HepG2 (cell line): ENCODE measurements around the gene TFAM. TPM values are rescaled to one million over a fixed set of nuclear protein-coding genes. Genes with fewer than 3 reads are reported as not detected.
A peak's percentile ranks its signal among the peaks of the same experiment; 100 is the strongest.

ENCODE experiments used
- ATAC-seq: fragments of 200-7000 bp; cut with Tn5 transposase; 3 replicates; pipeline ENCODE4 v1.9.1; 2020; ENCODE audit warnings: mild to moderate bottlenecking, moderate library complexity
- BruUV-seq: library from RNA; stranded (reverse); fragments of 400-500 nt; replicated peaks from 2 replicates; lab custom pipeline; 2021; lab: Mats Ljungman, UMichigan
- CTCF ChIA-PET: fragments of 300-600 bp; formaldehyde crosslinking; extraction: SDS; loops from one replicate; lab custom pipeline; 2021; ENCODE audit warnings: low total read pairs, inconsistent platforms, low intra/inter-chr PET ratio; lab: Yijun Ruan, JAX
- POLR2A ChIA-PET: fragments of 350-600 bp; sonication (Branson Sonifier 250); formaldehyde crosslinking; loops from one replicate; lab custom pipeline; 2020; ENCODE audit warnings: antibody characterized with exemption, inconsistent platforms; lab: Yijun Ruan, JAX
- DNase-seq: peaks from one replicate; pipeline ENCODE4 v3.0.0-alpha.2; 2015; ENCODE audit warnings: low spot score
- FAIRE-seq: peaks from 3 replicates; lab custom pipeline; 2011; peaks lifted over from hg19 to GRCh38; lab: Jason Lieb, UNC
- H2AFZ ChIP-seq: one replicate; pipeline ENCODE4 v1.6.1; 2011; ENCODE audit warnings: low read length, inconsistent platforms
- H3K27ac ChIP-seq: fragments of 300-600 bp; 3 replicates; pipeline ENCODE4 v1.8.0; 2011; ENCODE audit warnings: mixed run types, mild to moderate bottlenecking, mixed read lengths, low read length, inconsistent platforms; ENCODE audit not compliant: insufficient read depth; ENCODE audit errors: extremely low read length
- H3K27me3 ChIP-seq, 2 experiments: fragments of 200-600 bp in 1 of 2; 2 replicates in 1 of 2; 3 replicates in 1 of 2; pipeline versions ENCODE4 v1.6.0 to v1.8.0; 2011; ENCODE audit warnings: low read length in 2 of 2, mild to moderate bottlenecking in 2 of 2, moderate library complexity in 2 of 2, inconsistent platforms in 1 of 2; ENCODE audit not compliant: insufficient read depth in 2 of 2, control insufficient read depth in 1 of 2
- H3K36me3 ChIP-seq, 2 experiments: fragments of 200-600 bp in 1 of 2; replicated peaks in 1 of 2; 2 replicates in 1 of 2; 3 replicates in 1 of 2; pipeline versions ENCODE4 v1.5.1 to v1.8.0; 2011; ENCODE audit warnings: low read length in 2 of 2, inconsistent platforms in 1 of 2; ENCODE audit not compliant: insufficient read depth in 2 of 2, control insufficient read depth in 1 of 2
- H3K4me1 ChIP-seq: 2 replicates; pipeline ENCODE4 v1.5.1; 2012; ENCODE audit warnings: low read length, inconsistent platforms; ENCODE audit not compliant: insufficient read depth
- H3K4me2 ChIP-seq: 2 replicates; pipeline ENCODE4 v1.6.0; 2011; ENCODE audit warnings: low read depth, low read length, inconsistent platforms
- H3K4me3 ChIP-seq, 3 experiments: fragments of 200-600 bp in 1 of 3; sonication (generic), shearing (Covaris generic) in 1 of 3; replicated peaks in 1 of 3; 2 replicates each; pipeline ENCODE4 v1.5.1; 2011 to 2016; ENCODE audit warnings: low read length in 3 of 3, inconsistent platforms in 2 of 3, low read depth in 2 of 3, mild to moderate bottlenecking in 2 of 3, control low read depth in 1 of 3, mixed read lengths in 1 of 3; ENCODE audit not compliant: insufficient read depth in 1 of 3
- H3K79me2 ChIP-seq: one replicate; pipeline ENCODE4 v1.6.1; 2011; ENCODE audit warnings: low read length, inconsistent platforms; ENCODE audit not compliant: insufficient read depth
- H3K9ac ChIP-seq: 2 replicates; pipeline ENCODE4 v1.6.0; 2011; ENCODE audit warnings: mild to moderate bottlenecking, low read depth, low read length, inconsistent platforms; ENCODE audit not compliant: insufficient read depth
- H3K9me3 ChIP-seq: 2 replicates; pipeline ENCODE4 v1.5.1; 2012; ENCODE audit warnings: mild to moderate bottlenecking, low read length
- H4K20me1 ChIP-seq: 2 replicates; pipeline ENCODE4 v1.6.0; 2011; ENCODE audit warnings: inconsistent platforms, mild to moderate bottlenecking, low read length, moderate library complexity; ENCODE audit not compliant: insufficient read depth
- MAFF ChIP-seq: IDR thresholded peaks from 2 replicates; pipeline ENCODE4 v1.6.1; 2011; ENCODE audit warnings: low read depth, low read length, improper control_type of control experiment
- MAFK ChIP-seq, 2 experiments: IDR thresholded peaks in 1 of 2; conservative IDR thresholded peaks in 1 of 2; 2 replicates each; pipeline ENCODE4 v1.6.1; 2011; ENCODE audit warnings: improper control_type of control experiment in 2 of 2, low read length in 2 of 2
- NRL ChIP-seq: sonication (generic); formaldehyde crosslinking; IDR thresholded peaks from 2 replicates; pipeline ENCODE4 v1.5.0; 2020; ENCODE audit warnings: missing genetic modification reagents, mild to moderate bottlenecking, moderate library complexity, borderline replicate concordance
- ZNF776 ChIP-seq: sonication (generic); formaldehyde crosslinking; IDR thresholded peaks from 2 replicates; pipeline ENCODE4 v1.4.0; 2020; ENCODE audit warnings: mild to moderate bottlenecking, missing genetic modification reagents
- WGBS: methylation state at CpG from one replicate; pipeline ENCODE4 v1.1.6; 2017; ENCODE audit warnings: low lambda C conversion rate; 5-methylcytosine and 5-hydroxymethylcytosine counted together
- in situ Hi-C: cut with HindIII; loops from 2 replicates; pipeline ENCODE4 v1.10.0; 2017; ENCODE audit warnings: low pct_unique_long_range_greater_than_20kb; ENCODE audit not compliant: extremely low pct_ligation_motif_present
- intact Hi-C: fragments of 100-400 bp; cut with micrococcal nuclease; formaldehyde crosslinking; loops from one replicate; pipeline ENCODE4 v1.10.0; 2022; ENCODE audit not compliant: unreplicated experiment
- polyA plus RNA-seq, 8 experiments: library from polyadenylated mRNA; depleted of rRNA in 3 of 8; stranded (reverse) in 7 of 8; unstranded in 1 of 8; fragments of >200 nt; fragmentation: Illumina TruSeq in 4 of 8; extraction: Trizol in 4 of 8; gene quantifications; 2 replicates each; pipeline versions ENCODE4 v1.2.1 to v1.2.3, GENCODE V29; 2011 to 2016; ENCODE audit warnings: low read depth in 4 of 8, missing spikeins in 1 of 8, mixed read lengths in 1 of 8; ENCODE audit not compliant: insufficient read depth in 1 of 8
- total RNA-seq, 5 experiments: library from RNA; depleted of rRNA; stranded (reverse); fragments of >200 nt; fragmentation: Illumina TruSeq; extraction: Trizol; gene quantifications; 2 replicates each; pipeline ENCODE4 v1.2.3, GENCODE V29; 2016; ENCODE audit warnings: low read depth in 1 of 5
- TF ChIP-seq, protein P1 (sequence below): sonication (generic); formaldehyde crosslinking; IDR thresholded peaks from 2 replicates; pipeline ENCODE4 v1.5.1; 2020; ENCODE audit warnings: mild to moderate bottlenecking, missing genetic modification reagents, moderate library complexity
- TF ChIP-seq, protein P2 (sequence below): sonication (generic); formaldehyde crosslinking; IDR thresholded peaks from 2 replicates; pipeline ENCODE4 v1.4.0; 2020; ENCODE audit warnings: missing genetic modification reagents

Gene TFAM
- total and polyA plus RNA-seq, 2 of the 13 experiments (the other 11 are each of a cell fraction or from before 2014, with no cell fraction given) = 18.4 to 125 TPM

DNA sequence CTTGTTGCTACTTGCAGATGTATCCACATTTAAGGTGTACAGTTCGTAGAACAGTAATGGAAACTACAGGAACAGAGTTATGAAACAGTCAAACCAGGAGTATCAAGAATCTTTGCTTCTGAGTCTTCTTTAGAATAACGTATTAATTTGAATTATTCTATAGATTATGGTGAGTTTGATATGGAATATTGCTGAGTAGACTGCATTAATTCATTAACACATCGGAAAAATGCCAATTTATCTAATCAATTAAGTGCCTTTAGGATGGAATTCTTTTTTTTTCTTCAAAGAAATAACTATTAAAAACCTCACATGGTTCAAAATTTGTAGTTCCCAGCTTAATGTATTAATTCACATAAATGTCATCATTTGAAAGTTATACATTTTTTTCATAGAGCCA, 3.8 kb downstream of the TFAM start:
- Histone ChIP-seq H3K4me3 (no peak overlapping the region), H3K9ac (no peak overlapping the region), H3K27me3 (no peaks in the 10 kb centered on the region; a peak in 1 of 5 replicates), H3K4me1 (peaks cover 33% of the 10 kb centered on the region), H4K20me1 (no peaks in the 10 kb centered on the region; the same call in 1 of the 2 replicates), H2AFZ (no peak overlapping the region), H3K27ac (no peak overlapping the region), H3K79me2 (peaks cover 56% of the 10 kb centered on the region), H3K4me2 (no peak overlapping the region), H3K9me3 (no peaks in the 10 kb centered on the region), H3K36me3 (peaks cover 10 to 59% of the 10 kb centered on the region in 2 experiments; a peak in 4 of 5 replicates)
- ATAC-seq (no peak), DNase-seq (no peak), FAIRE-seq (no peak)
- TF ChIP-seq, protein P1, sequence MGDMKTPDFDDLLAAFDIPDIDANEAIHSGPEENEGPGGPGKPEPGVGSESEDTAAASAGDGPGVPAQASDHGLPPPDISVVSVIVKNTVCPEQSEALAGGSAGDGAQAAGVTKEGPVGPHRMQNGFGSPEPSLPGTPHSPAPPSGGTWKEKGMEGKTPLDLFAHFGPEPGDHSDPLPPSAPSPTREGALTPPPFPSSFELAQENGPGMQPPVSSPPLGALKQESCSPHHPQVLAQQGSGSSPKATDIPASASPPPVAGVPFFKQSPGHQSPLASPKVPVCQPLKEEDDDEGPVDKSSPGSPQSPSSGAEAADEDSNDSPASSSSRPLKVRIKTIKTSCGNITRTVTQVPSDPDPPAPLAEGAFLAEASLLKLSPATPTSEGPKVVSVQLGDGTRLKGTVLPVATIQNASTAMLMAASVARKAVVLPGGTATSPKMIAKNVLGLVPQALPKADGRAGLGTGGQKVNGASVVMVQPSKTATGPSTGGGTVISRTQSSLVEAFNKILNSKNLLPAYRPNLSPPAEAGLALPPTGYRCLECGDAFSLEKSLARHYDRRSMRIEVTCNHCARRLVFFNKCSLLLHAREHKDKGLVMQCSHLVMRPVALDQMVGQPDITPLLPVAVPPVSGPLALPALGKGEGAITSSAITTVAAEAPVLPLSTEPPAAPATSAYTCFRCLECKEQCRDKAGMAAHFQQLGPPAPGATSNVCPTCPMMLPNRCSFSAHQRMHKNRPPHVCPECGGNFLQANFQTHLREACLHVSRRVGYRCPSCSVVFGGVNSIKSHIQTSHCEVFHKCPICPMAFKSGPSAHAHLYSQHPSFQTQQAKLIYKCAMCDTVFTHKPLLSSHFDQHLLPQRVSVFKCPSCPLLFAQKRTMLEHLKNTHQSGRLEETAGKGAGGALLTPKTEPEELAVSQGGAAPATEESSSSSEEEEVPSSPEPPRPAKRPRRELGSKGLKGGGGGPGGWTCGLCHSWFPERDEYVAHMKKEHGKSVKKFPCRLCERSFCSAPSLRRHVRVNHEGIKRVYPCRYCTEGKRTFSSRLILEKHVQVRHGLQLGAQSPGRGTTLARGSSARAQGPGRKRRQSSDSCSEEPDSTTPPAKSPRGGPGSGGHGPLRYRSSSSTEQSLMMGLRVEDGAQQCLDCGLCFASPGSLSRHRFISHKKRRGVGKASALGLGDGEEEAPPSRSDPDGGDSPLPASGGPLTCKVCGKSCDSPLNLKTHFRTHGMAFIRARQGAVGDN = no peak
- TF ChIP-seq MAFF (peak; percentile 42; the same call in 1 of the 2 replicates), MAFK (conservative IDR thresholded peaks at IDR 0.05 in 1 of 2, IDR thresholded peaks at IDR 0.05 in 1 of 2; ENCODE audit: low read length in 2 of 2) (peak; percentile 44 to 70; a peak in 2 of 4 replicates), NRL (CRISPR knock-in tag) (no peak), ZNF776 (CRISPR knock-in tag) (no peak)
- TF ChIP-seq, protein P2, sequence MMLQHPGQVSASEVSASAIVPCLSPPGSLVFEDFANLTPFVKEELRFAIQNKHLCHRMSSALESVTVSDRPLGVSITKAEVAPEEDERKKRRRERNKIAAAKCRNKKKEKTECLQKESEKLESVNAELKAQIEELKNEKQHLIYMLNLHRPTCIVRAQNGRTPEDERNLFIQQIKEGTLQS = no peak
- no TSS peak for BruUV-seq
- in situ Hi-C loops (loop anchor here (5.0 to 10.0 kb wide), 2 partner anchors 87 to 204 kb away; no protein-coding TSS in a partner anchor), intact Hi-C loops (loop anchor here (5.0 kb wide), 1 partner anchor 212 kb away; no protein-coding TSS in a partner anchor)
- WGBS = 97% methylated on average over 3 of the region's 3 CpGs
- CTCF ChIA-PET = no interaction called here
- POLR2A ChIA-PET = no interaction called here
